ENCODE data around the gene CHPF.
A peak's percentile ranks its signal among the peaks of the same experiment; 100 is the strongest.

Gene CHPF

GRCh38 chr2:219509780-219510511, 33.7 kb downstream of the CHPF start (continued):
- no peak for TF ChIP-seq ZNF280C (tag by site-specific recombination; IDR thresholded peaks at IDR 0.05)
- no peak for TF ChIP-seq ZFP37 (tag by site-specific recombination; IDR thresholded peaks at IDR 0.05)
- TF ChIP-seq ZNF350 (tag by site-specific recombination; IDR thresholded peaks at IDR 0.05) = no peak
- no peak for TF ChIP-seq ZNF548 (tag by site-specific recombination; IDR thresholded peaks at IDR 0.05)
- peak; percentile 87 for TF ChIP-seq CTCF (tag by site-specific recombination; IDR thresholded peaks at IDR 0.05)
- TF ChIP-seq ZNF518A (tag by site-specific recombination; conservative IDR thresholded peaks at IDR 0.05; ENCODE audit: low read depth) = no peak
- no peak for TF ChIP-seq ZNF549 (tag by site-specific recombination; IDR thresholded peaks at IDR 0.05)
- 0 out of 2 replicates have a peak, but pooled peaks have one; percentile 15 for TF ChIP-seq KLF9 (tag by site-specific recombination; IDR thresholded peaks at IDR 0.05; ENCODE audit: low read depth)
- no peak for TF ChIP-seq REPIN1 (tag by site-specific recombination; IDR thresholded peaks at IDR 0.05; ENCODE audit: low read depth)
- no peak for TF ChIP-seq ZNF248 (tag by site-specific recombination; IDR thresholded peaks at IDR 0.05)
- no peak for TF ChIP-seq ZNF510 (tag by site-specific recombination; IDR thresholded peaks at IDR 0.05; ENCODE audit: insufficient replicate concordance)
- no peak for TF ChIP-seq OVOL3 (tag by site-specific recombination; IDR thresholded peaks at IDR 0.05)
- no peak for TF ChIP-seq ZNF140 (tag by site-specific recombination; IDR thresholded peaks at IDR 0.05)
- peak; percentile 93 for TF ChIP-seq ZIC2 (tag by site-specific recombination; IDR thresholded peaks at IDR 0.05)
- no peak for TF ChIP-seq ZNF776 (tag by site-specific recombination; IDR thresholded peaks at IDR 0.05; ENCODE audit: borderline replicate concordance)
- TF ChIP-seq ZNF585B (tag by site-specific recombination; IDR thresholded peaks at IDR 0.05) = no peak
- TF ChIP-seq SP2 (tag by site-specific recombination; IDR thresholded peaks at IDR 0.05) = no peak
- no peak for TF ChIP-seq KLF1 (tag by site-specific recombination; IDR thresholded peaks at IDR 0.05)
- TF ChIP-seq ZBTB8A (tag by site-specific recombination; IDR thresholded peaks at IDR 0.05) = peak; percentile 27; the same call in 1 of the 2 replicates
- TF ChIP-seq ZNF449 (tag by site-specific recombination; IDR thresholded peaks at IDR 0.05) = no peak
- TF ChIP-seq ZNF664 (tag by site-specific recombination; IDR thresholded peaks at IDR 0.05) = no peak
- TF ChIP-seq ZNF544 (tag by site-specific recombination; IDR thresholded peaks at IDR 0.05) = no peak
- TF ChIP-seq ZFP41 (tag by site-specific recombination; IDR thresholded peaks at IDR 0.05; ENCODE audit: borderline replicate concordance) = no peak
- TF ChIP-seq AEBP2 (tag by site-specific recombination; IDR thresholded peaks at IDR 0.05; ENCODE audit: borderline replicate concordance) = no peak
- TF ChIP-seq ZNF2 (tag by site-specific recombination; IDR thresholded peaks at IDR 0.05) = no peak
- no peak for TF ChIP-seq ZNF239 (tag by site-specific recombination; IDR thresholded peaks at IDR 0.05)

Data from HEK293 (cell line).